Colon (tissue), 2 donors: ENCODE measurements around the gene RPL35.

Source experiments
- FAIRE-seq: peaks from 2 replicates; lab custom pipeline; 2012; peaks lifted over from hg19 to GRCh38; lab: Jason Lieb, UNC
- donor health status: control.
- donor health status: control.

RPL35 gene

GRCh38 chr9:124877021-124877782 is 15.4 kb upstream of the RPL35 start:
- no peak for FAIRE-seq

- FAIRE-seq: no peak
Measured at GRCh38 chr9:124875501-124875900, 13.7 kb upstream of the RPL35 start.

- FAIRE-seq: no peak
Measured at GRCh38 chr9:124873664-124874063, 11.9 kb upstream of the RPL35 start.

GRCh38 chr9:124871156-124871561 is 9.4 kb upstream of the RPL35 start:
- no peak for FAIRE-seq

- FAIRE-seq: no peak
Measured at GRCh38 chr9:124870723-124871122, 9.0 kb upstream of the RPL35 start.

GRCh38 chr9:124869986-124870560 is 8.3 kb upstream of the RPL35 start:
- FAIRE-seq: no peak

GRCh38 chr9:124869466-124869985 is 7.8 kb upstream of the RPL35 start:
- no peak for FAIRE-seq

DNA sequence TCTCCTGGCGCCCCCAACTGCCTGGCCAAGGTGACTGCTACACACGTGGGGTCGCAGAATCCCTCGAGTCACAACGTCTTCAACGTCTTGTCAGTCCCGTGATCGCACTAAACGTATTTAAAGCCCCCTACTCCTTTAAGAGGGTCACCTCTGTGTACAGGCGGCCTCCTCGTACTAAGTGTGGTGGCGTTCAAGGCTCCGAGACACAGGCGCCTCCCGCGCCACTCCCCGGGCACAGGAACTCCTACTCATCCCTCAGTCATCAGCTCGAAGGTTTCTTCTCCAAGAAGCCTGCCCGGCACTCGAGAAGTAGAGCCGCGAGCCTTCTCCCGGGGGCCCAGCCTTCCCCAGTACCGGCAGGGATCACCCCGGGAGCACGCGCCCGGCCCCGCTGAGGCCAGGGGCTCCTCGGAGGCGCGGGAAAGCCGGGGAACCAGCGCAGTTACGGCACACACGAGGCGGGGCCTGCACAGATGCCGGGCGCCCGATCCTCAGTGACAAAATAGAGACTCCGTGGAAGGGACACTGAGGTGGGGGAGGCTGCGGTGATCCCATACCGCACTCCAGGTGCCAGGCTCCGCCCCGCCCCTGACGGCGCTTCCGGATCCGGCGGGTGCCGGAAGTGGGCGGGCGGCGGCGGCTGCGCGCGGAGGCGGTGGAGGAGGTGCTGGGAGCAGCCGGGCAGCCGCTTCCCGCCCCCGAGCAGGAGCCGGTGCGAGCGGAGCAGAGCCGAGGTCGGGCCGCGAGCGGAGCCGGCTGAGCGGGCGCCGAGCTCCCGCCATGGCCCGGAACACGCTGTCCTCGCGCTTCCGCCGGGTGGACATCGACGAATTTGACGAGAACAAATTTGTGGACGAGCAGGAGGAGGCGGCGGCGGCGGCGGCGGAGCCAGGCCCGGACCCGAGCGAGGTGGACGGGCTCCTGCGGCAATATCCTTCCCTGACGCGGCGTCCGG is 7.0 kb upstream of the RPL35 start:
- FAIRE-seq: no peak

DNA sequence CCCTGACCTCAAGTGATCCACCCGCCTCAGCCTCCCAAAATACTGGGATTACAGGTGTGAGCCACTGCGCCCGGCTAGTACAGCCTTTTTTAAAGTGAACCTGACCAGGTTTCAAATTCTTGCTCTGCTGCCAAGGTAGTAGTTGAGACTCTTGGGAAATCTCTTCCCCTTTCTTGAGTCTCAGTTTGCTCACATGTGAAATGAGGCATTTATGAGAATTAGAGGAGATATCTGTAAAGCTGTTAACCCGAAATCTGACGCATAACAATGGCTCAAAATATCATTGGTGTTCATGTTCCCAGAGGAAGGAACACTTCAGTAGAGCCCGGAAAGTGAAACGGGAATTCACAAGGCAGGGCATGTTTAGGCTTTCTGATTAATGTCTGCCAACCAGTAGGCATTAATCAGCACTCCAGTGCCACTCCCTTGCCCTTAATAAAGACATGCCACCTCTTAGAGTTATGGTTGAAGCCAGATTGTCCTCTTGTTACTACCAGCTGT is 1.7 kb upstream of the RPL35 start:
- FAIRE-seq: no peak

DNA sequence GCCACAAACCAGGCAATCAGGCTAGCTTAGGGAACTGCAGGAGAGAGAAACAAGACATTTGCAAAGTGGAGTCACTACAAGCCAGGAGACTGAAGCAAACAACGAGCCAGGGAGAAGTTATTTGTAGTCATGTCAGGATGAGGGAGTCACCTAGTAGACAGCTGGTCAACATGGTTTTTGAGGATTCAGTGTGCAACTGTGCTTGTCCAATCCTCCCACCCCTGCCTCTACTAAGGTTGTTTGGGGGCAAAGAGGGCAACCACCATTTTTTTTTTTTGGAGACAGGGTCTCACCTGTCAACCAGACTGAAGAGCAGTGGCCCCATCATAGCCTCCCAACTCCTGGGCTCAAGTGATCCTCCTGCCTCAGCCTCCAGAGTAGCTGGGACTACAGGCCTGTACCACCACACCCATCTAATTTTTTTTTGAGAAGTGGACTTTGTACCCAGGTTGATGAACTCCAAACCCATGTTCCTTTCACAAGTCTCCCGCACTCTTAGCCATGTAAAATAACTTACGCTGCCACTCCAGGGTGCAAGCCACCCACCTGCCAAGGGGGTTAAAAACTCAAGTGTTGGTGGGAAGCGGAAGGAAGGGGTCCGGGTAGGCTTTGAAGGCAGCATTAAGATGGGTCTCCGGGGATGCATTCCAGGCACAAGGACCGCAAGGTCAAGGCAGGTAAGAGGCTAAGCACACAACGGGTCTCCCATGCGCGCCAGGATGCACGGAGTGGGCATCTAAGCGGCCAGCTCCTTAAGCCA is 995 bp downstream of the RPL35 start:
- FAIRE-seq: no peak

GRCh38 chr9:124859803-124860581 is 1.8 kb downstream of the RPL35 start:
- no peak for FAIRE-seq

GRCh38 chr9:124858330-124859046 is 3.3 kb downstream of the RPL35 start:
- FAIRE-seq: no peak

DNA sequence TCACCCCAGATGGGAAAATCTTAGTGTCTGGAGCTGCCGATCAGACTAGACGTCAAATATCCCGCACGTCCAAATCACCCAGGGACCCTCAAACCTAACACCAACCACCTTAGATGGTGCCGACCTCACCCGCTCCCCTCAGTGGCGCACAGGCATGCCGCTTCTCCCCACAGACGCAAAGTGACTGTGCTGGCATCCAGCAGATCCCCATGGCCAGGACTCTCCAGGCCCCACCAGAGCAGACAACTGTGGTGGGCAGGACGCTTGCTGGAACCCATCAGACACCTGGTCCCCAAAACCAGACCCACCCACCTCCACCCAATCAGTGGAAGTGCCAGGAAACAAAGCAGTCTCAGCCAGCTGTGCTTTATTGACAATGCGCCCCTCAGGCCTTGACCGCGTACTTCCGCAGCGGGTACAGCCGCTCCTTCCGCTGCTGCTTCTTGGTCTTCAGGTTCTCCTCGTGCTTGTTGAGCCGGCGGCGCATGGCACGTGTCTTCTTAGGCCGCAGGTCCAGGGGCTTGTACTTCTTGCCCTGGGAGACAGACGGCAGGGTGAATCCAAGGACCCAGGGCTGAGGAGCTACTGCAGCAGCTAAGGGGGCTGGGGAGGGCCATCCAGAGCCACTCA is 4.1 kb downstream of the RPL35 start:
- FAIRE-seq: no peak

- FAIRE-seq: no peak
Measured at GRCh38 chr9:124855944-124856765, 5.6 kb downstream of the RPL35 start.

- FAIRE-seq: no peak
Measured at GRCh38 chr9:124855566-124855943, 6.2 kb downstream of the RPL35 start.

GRCh38 chr9:124854822-124855221 is 6.9 kb downstream of the RPL35 start:
- FAIRE-seq: no peak

DNA sequence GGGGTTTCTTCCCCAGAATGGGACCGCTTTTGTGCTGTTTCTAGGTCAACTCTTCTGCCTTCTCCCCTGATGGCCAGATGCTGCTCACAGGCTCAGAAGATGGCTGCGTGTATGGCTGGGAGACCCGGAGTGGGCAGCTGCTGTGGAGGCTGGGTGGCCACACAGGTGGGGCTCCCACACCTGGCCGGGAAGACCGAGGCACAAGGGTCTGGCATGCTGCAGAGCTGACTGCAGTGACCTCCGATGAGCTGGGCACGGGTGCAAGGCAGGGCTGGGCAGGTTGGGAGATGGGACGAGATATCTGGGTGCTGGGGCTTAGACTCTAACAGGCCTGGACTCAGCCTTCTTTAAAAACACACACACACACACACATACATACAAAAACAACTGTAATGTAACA is 7.6 kb downstream of the RPL35 start:
- FAIRE-seq: no peak

DNA sequence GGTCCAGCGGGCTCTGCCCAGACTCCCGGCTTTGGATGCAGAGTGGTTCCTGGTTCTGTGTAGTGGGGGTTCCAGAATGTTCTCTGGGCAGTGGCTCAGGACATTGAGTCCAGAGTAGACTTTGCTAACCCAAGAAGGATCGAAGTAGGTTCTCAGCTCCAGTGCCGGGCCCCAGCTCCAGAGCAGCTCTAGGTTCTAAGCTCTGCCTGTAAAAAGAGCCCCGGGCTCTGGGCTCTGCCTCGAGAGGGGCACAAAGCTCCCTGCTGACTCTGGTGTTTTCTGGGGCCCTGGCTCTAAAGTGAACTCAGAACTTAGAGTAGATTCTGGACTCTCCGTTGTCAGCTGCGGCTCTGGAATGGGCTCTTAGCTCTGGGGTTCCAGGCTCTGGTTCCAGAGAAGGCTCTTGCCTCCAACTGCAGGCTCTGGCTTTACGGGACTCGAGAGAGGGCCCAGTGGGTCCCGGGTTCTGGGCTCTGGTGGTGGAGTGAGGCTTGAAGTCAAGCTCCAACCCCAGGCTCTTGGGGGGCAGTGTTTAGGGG is 8.1 kb downstream of the RPL35 start:
- no peak for FAIRE-seq
